Measurements from ENCODE around the gene FRMD8. TPM values are rescaled to one million over a fixed set of nuclear protein-coding genes. Genes with fewer than 3 reads are reported as not detected.

FRMD8 gene
- total and polyA plus RNA-seq, 8 donors = 15.8 to 31.9 (median 20.7) TPM

GRCh38 chr11:65388731-65389130, 2.3 kb downstream of the FRMD8 start:
- Histone ChIP-seq H3K27ac (peak overlapping the region in 1 of 2 donors; percentile 63), H3K36me3 (peaks cover 0 to 37% of the 10 kb centered on the region in 2 donors), H3K9me3 (no peaks in the 10 kb centered on the region), H3K4me3 (peak overlapping the region in 1 of 2 donors; percentile 86), H3K27me3 (no peaks in the 10 kb centered on the region), H3K4me1 (peaks cover 42 to 77% of the 10 kb centered on the region in 2 donors)
- intact Hi-C loops (cut with DNase I) = no loop called here
- TF ChIP-seq CTCF (IDR thresholded peaks at IDR 0.05) = no peak
- ATAC-seq (no peak), DNase-seq (no peak)

- ATAC-seq = no peak
- H3K9me3 ChIP-seq = no peaks in the 10 kb centered on the region
- H3K27ac ChIP-seq = peak overlapping the region; percentile 13 to 63
- no peaks in the 10 kb centered on the region for H3K27me3 ChIP-seq
- peaks cover 41 to 70% of the 10 kb centered on the region in 2 donors for H3K4me1 ChIP-seq
- no peak for TF ChIP-seq CTCF (IDR thresholded peaks at IDR 0.05)
- intact Hi-C loops (cut with DNase I) = no loop called here
- H3K36me3 ChIP-seq = peaks cover 0 to 44% of the 10 kb centered on the region in 2 donors
- no peak for DNase-seq
- H3K4me3 ChIP-seq = peak overlapping the region in 1 of 2 donors; percentile 86
Observed at GRCh38 chr11:65389294-65389980, 3.0 kb downstream of the FRMD8 start.

- Histone ChIP-seq H3K27ac (peak overlapping the region; percentile 45 to 63), H3K4me1 (peaks cover 41 to 62% of the 10 kb centered on the region in 2 donors)
Observed at GRCh38 chr11:65390099-65390941, 3.9 kb downstream of the FRMD8 start.

GRCh38 chr11:65390996-65391395, 4.6 kb downstream of the FRMD8 start:
- Histone ChIP-seq H3K4me1 (peaks cover 40 to 55% of the 10 kb centered on the region in 2 donors), H3K4me3 (peak overlapping the region in 1 of 2 donors; percentile 0), H3K36me3 (peaks cover 0 to 60% of the 10 kb centered on the region in 2 donors), H3K27ac (peak overlapping the region; percentile 45 to 63), H3K27me3 (no peaks in the 10 kb centered on the region), H3K9me3 (no peaks in the 10 kb centered on the region)
- TF ChIP-seq CTCF (IDR thresholded peaks at IDR 0.05) = no peak
- no peak for ATAC-seq
- no peak for DNase-seq
- intact Hi-C loops (cut with DNase I) = no loop called here

More at GRCh38 chr11:65390099-65390941, 3.9 kb downstream of the FRMD8 start:
- ATAC-seq (no peak), DNase-seq (no peak)
- intact Hi-C loops (cut with DNase I) = no loop called here
- Histone ChIP-seq H3K36me3 (peaks cover 0 to 53% of the 10 kb centered on the region in 2 donors), H3K27me3 (no peaks in the 10 kb centered on the region), H3K4me3 (peak overlapping the region in 1 of 2 donors; percentile 0), H3K9me3 (no peaks in the 10 kb centered on the region)
- no peak for TF ChIP-seq CTCF (IDR thresholded peaks at IDR 0.05)
